SKM-1 (cell line): Measurements from ENCODE around the gene ARL3.

Experiments
- DNase-seq: peaks from one replicate; lab custom pipeline; 2025; ENCODE audit not compliant: unreplicated experiment; lab: John Stamatoyannopoulos, UW

Gene ARL3

GRCh38 chr10:102641880-102642735 lies 72.1 kb downstream of the ARL3 start:
- peak; percentile 86 for DNase-seq

- no peak for DNase-seq
These were observed 72.8 kb downstream of the ARL3 start for GRCh38 chr10:102641402-102641801.

GRCh38 chr10:102639537-102639936 lies 74.7 kb downstream of the ARL3 start:
- DNase-seq: no peak

GRCh38 chr10:102635377-102635776 lies 78.8 kb downstream of the ARL3 start:
- DNase-seq: peak; percentile 81

GRCh38 chr10:102634686-102635085 lies 79.5 kb downstream of the ARL3 start:
- no peak for DNase-seq

- DNase-seq: no peak
These were observed 80.3 kb downstream of the ARL3 start for GRCh38 chr10:102633848-102634247.

GRCh38 chr10:102633287-102633686 lies 80.9 kb downstream of the ARL3 start:
- peak; percentile 87 for DNase-seq

GRCh38 chr10:102632394-102633111 lies 81.6 kb downstream of the ARL3 start:
- DNase-seq: no peak

- no peak for DNase-seq
These were observed 82.4 kb downstream of the ARL3 start for GRCh38 chr10:102631525-102632393.

- DNase-seq: no peak
These were observed 83.5 kb downstream of the ARL3 start for GRCh38 chr10:102630663-102631062.

GRCh38 chr10:102629661-102630614 lies 84.3 kb downstream of the ARL3 start:
- peak; percentile 84 for DNase-seq

GRCh38 chr10:102628451-102628911 lies 85.7 kb downstream of the ARL3 start:
- DNase-seq: no peak

GRCh38 chr10:102627736-102628293 lies 86.4 kb downstream of the ARL3 start:
- DNase-seq: no peak

GRCh38 chr10:102627291-102627735 lies 86.9 kb downstream of the ARL3 start:
- no peak for DNase-seq

- no peak for DNase-seq
These were observed 88.0 kb downstream of the ARL3 start for GRCh38 chr10:102626026-102626685.

- no peak for DNase-seq
These were observed 89.2 kb downstream of the ARL3 start for GRCh38 chr10:102624751-102625645.

GRCh38 chr10:102624094-102624493 lies 90.1 kb downstream of the ARL3 start:
- DNase-seq: no peak
